HepG2 (cell line): ENCODE measurements around the gene NEK3.

Experiments
- EP300 ChIP-seq, 3 experiments: sonication (generic) in 1 of 3; formaldehyde crosslinking in 1 of 3; IDR thresholded peaks; 2 replicates each; pipeline versions ENCODE4 v1.5.1 to v1.6.1; 2011 to 2020; ENCODE audit warnings: low read depth in 2 of 3, low read length in 2 of 3, borderline replicate concordance in 1 of 3, improper control_type of control experiment in 1 of 3, mild to moderate bottlenecking in 1 of 3, missing genetic modification reagents in 1 of 3, moderate library complexity in 1 of 3
- FOXK2 ChIP-seq: fragments of 450-650 bp; IDR thresholded peaks from 2 replicates; pipeline ENCODE4 v1.6.1; 2016
- ZFYVE20 ChIP-seq: sonication (generic); formaldehyde crosslinking; IDR thresholded peaks from 2 replicates; pipeline ENCODE4 v1.8.0; 2023; ENCODE audit warnings: low read depth, mild to moderate bottlenecking, moderate library complexity, missing genetic modification reagents, borderline replicate concordance
- ZNF549 ChIP-seq: sonication (generic); formaldehyde crosslinking; IDR thresholded peaks from 2 replicates; pipeline ENCODE4 v1.5.0; 2020; ENCODE audit warnings: missing genetic modification reagents
- TF ChIP-seq, protein P1 (sequence below): sonication (generic); formaldehyde crosslinking; IDR thresholded peaks from 2 replicates; pipeline ENCODE4 v1.4.0; 2020; ENCODE audit warnings: missing genetic modification reagents
- TF ChIP-seq, protein P2 (sequence below): sonication (generic); formaldehyde crosslinking; IDR thresholded peaks from 2 replicates; pipeline ENCODE4 v1.5.1; 2020; ENCODE audit warnings: mild to moderate bottlenecking, missing genetic modification reagents, borderline replicate concordance

DNA sequence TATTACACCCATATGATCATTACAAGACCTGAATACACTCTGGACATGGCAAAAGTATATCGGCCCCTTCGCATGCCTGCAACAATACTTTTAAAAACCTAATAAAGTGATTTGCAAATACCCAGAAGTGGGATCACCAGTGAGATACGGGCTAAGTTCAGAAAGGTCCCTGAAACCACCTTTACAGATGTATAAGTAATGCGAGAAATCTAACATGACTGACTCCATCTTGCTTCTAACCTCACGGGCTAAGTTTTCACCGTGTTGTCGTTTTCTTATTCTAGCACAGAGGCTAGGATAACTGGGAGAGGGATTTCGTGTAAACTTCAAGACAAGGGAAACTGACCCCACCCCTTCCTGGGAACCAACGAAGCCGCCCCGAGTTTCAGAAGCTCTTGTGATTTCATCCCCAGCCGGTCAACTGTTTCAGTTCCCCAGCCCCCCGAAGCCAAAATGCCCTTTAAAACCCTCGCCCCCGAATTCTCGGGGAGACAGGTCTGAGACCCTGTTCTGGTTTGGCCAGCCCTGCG is 703 bp downstream of the NEK3 start:
- TF ChIP-seq, protein P1, sequence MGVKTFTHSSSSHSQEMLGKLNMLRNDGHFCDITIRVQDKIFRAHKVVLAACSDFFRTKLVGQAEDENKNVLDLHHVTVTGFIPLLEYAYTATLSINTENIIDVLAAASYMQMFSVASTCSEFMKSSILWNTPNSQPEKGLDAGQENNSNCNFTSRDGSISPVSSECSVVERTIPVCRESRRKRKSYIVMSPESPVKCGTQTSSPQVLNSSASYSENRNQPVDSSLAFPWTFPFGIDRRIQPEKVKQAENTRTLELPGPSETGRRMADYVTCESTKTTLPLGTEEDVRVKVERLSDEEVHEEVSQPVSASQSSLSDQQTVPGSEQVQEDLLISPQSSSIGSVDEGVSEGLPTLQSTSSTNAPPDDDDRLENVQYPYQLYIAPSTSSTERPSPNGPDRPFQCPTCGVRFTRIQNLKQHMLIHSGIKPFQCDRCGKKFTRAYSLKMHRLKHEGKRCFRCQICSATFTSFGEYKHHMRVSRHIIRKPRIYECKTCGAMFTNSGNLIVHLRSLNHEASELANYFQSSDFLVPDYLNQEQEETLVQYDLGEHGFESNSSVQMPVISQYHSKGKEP, result no peak
- TF ChIP-seq ZFYVE20 (CRISPR knock-in tag), result no peak
- no peak for TF ChIP-seq ZNF549 (CRISPR knock-in tag)
- TF ChIP-seq, protein P2, sequence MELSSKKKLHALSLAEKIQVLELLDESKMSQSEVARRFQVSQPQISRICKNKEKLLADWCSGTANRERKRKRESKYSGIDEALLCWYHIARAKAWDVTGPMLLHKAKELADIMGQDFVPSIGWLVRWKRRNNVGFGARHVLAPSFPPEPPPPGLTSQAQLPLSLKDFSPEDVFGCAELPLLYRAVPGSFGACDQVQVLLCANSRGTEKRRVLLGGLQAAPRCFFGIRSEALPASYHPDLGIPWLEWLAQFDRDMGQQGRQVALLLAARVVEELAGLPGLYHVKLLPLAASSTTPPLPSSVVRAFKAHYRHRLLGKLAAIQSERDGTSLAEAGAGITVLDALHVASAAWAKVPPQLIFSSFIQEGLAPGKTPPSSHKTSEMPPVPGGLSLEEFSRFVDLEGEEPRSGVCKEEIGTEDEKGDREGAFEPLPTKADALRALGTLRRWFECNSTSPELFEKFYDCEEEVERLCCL, result no peak
- TF ChIP-seq EP300 (IDR thresholded peaks at IDR 0.05; ENCODE audit: low read depth in 2 of 2, low read length in 2 of 2), result no peak
- no peak for TF ChIP-seq EP300 (CRISPR knock-in tag; IDR thresholded peaks at IDR 0.05; ENCODE audit: borderline replicate concordance)
- TF ChIP-seq FOXK2, result no peak
